HG02943 (cell line): Measurements from ENCODE around the gene UBTF.

Experiments
- ATAC-seq: cut with Tn5 transposase; IDR thresholded peaks from one replicate; pipeline ENCODE4 v1.9.1; 2021; ENCODE audit warnings: mild to moderate bottlenecking, low read depth, moderate library complexity; ENCODE audit not compliant: unreplicated experiment

The UBTF gene

DNA sequence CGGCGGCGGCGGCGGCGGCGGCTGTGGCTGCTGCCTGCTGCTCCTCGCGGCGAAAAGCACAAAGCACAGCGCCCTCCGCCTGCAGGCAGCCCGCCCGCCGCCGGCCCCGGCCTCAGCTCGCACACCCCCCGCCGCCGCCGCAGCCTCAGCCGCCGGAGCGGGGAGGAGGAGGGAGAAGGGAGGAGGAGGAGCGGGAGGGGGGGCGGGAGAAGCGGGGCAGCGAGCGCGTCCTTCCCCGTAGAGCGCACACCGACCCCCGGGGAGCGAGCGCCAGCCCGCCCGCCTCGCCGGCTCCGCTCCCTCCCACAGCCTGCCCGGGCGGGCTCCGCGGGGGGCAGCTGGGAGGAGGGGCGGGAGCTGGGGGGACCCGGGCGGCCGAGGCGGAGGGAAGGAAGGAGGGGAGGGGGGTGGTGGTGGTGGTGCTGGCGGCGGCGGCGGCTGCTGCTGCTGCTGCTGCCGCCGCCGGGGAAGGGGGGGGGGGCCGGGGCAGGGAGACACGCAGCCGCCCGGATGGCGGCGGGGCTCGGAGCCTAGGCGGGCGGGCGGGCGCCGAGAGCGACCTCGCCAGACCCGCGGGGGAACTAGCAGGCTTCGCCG lies at the start of gene UBTF:
Gene UBTF, minus strand, starts transcription at position 60 of the 597 bp plus-strand sequence. CDS start 1,446 bp downstream, outside the sequence.
- no peak for ATAC-seq

DNA sequence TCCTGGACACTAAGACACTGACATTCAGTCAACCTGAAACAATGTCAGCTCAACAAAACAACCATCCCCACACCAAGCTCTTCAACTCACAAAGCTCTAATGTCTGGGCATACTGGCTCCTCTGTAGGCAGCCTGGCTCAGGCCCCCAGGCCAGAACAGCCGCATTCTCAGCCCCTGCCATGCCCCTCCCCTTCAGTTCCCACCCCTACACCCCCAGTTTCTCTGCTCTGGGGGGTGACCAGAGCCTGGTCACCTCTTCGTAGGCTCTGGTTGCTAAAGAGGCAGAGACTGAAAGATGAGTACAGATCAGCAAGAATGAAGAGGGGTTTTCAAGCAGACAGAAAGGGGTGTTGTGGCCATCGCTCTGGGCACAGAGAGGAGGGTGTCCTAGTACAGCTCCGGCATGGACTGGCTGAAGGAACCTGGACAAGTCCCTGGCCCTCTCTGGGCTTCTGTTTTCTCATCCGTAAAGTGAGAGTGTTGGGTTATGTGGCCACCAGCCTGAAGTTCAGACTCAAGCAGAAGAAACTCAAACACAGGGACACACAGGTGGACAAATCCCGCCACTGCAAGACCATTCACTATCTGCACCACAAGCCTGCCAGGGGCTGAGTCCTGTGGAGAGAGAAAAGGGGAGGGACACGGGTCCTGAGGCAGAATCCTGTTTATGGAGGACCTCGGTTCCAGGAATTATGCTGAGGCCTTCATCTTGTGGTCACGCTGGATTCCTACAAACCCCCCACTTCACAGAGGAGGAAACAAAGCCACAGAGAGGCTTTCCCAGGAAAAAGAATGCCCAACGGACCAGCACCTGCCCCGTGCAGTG lies 49.4 kb upstream of the UBTF start:
- no peak for ATAC-seq

GRCh38 chr17:44267818-44268490 lies 48.5 kb upstream of the UBTF start, which contains the start of gene SLC4A1:
TSS of gene SLC4A1 (minus strand) at chr17:44268135. CDS start at chr17:44262866, 5,269 bp downstream.
- no peak for ATAC-seq

DNA sequence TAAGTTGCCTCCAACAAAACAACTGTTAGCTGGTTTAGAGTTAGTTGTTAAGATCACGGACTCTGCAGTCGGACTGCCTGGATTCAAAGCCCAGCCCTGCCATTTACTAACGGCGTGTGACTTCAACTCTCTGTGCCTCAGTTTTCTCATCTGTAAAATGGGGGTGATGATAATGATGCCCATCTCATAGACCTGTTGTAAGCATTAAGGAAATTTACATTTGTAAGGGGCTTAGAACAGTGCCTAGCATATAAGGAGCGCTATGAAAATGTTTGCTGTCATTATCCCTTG lies 47.6 kb upstream of the UBTF start:
- no peak for ATAC-seq

DNA sequence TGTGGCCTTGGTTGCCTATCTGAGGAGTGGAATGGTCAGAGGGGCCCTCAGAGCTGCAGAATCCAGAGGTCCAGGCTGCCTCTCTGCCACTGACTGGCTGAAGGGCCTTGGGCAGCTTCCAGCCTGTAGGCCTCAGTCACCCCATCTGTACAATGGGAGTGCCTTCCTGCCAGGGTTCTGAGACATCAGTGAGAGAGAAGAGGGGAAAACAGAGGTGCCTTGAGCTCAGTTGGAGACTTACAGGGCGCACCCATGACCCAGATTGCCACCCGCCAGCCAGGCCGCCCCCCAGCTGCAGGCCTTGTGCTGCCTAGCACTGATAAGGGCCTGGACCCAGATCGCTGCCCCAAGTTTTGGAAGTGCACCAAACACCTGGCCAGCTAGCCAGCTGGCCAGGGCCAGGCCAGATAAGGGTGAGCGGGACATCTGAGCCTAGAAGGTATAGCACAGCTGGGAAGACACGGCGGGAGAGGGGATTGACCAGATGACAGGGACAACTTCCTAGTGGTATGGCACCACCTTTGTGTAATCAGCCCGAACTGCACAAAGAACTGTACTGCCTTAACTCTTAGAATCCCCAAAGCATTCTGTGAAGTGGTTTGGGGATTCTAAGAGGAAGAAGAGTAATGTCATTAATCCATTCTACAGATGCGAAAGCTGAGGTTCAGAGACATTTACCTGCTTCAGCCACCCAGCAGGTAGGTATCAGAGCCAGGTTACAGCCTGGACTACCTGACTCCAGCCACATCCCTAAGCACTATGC lies 47.1 kb upstream of the UBTF start:
- ATAC-seq = no peak

DNA sequence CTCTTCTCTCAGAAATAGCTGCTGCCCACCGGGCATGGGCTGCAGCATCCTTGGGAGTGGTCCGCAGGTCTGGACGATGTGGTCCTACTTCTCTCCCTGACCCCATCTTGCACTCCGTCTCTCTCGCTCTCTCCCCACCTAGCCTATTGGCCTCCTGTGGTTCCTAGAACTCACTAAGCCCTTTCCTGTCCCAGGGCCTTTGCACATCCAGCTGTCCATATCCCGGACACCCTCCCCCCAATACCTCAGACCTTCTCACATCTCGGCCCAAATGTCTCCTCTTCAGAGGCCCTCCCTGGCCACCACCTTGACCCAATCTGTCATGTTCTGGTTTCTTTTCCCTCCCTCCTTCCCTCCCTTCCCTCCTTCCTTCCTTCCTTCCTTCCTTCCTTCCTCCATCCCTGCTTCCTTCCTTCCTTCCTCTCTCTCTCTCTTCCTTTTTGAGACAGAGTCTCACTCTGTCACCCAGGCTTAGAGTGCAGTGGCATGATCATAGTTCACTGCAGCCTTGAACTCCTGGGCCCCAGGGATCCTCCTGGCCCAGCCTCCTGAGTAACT lies 43.9 kb upstream of the UBTF start:
- no peak for ATAC-seq

- no peak for ATAC-seq
Observed at GRCh38 chr17:44262654-44263225, 43.3 kb upstream of the UBTF start.

DNA sequence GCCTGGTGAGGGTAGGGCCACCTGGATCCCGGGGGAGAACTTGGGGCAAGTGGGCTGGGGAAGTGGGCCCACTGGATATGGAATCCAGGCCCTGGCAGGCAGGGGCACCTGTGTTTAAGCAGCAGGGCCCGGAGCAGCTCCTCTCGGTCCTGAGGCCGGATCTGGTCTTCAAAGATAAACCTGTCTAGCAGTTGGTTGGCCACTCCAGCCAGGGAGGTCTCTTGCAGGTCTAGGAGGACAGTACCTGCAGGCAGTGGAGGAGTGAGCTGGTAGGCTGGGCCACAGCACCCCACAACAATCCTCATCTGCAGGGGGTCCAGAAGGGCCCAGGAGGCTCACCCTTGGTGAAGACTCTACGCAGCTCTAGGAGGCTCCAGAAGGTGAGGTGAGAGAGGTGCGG lies 40.8 kb upstream of the UBTF start:
- ATAC-seq = no peak

DNA sequence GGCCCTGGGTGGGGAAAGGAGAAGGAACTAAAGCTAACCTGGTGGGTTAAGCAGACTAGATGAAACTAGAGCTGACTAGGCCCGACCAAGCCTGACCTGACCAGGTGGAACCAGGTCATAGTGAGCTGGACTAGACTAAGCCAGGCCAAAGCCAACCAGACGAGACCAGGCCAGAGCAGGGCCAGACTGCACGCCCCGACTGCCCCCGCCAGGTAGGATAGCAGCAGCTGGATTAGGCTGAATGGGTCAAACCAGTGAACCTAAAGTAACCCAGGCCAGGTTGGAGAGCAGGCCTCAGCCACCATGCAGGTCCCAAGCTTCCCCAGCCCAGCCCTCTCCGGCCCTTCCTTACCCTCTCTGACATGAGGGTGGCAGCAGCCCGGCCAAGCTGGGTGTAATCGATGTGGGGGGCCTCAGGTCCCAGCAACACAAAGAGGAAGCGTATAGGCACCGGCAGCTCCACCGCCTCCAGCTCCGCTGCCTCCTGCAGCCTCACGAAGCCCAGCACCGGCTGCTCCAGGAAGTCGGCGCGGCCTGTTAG lies 39.4 kb upstream of the UBTF start:
- no peak for ATAC-seq

GRCh38 chr17:44257815-44258760 lies 38.6 kb upstream of the UBTF start:
- no peak for ATAC-seq

GRCh38 chr17:44256671-44257070 lies 37.2 kb upstream of the UBTF start:
- ATAC-seq = no peak

DNA sequence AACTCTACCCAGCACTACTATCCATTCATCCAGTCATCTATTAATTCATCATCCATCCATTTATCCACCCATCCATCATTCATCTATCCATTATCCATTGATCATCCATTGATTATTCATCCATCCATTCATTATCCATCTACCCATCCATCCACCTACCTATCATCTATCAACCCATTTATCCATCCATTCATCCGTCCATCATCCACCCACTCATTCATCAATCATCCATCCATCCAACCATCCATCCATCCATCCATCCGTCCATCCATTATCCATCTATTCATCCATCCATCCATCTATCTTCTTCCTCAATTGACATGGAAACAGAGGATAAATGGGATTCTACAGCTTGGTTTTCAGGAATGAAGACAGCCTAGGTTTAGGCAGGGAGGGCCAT lies 36.4 kb upstream of the UBTF start:
- ATAC-seq = no peak

GRCh38 chr17:44254361-44255095 lies 35.1 kb upstream of the UBTF start:
- ATAC-seq = no peak

GRCh38 chr17:44253006-44253405 lies 33.5 kb upstream of the UBTF start:
- no peak for ATAC-seq

GRCh38 chr17:44251062-44251461 lies 31.6 kb upstream of the UBTF start:
- ATAC-seq = no peak

GRCh38 chr17:44249501-44250246 lies 30.2 kb upstream of the UBTF start:
- no peak for ATAC-seq

GRCh38 chr17:44247876-44248736 lies 28.6 kb upstream of the UBTF start:
- ATAC-seq = no peak
